Gastrocnemius medialis (tissue), 4 donors: Measurements from ENCODE around the gene PFKP. TPM values are rescaled to one million over a fixed set of nuclear protein-coding genes. Genes with fewer than 3 reads are reported as not detected.
"Not testable (repeated sequence)": the region's sequence is repeated elsewhere in the genome, so short reads cannot be mapped to it uniquely, and the experiment has no call there.

Experiments used
- ATAC-seq, 2 donors: fragments of 150-250 bp; one replicate each; pipeline ENCODE4 v1.9.1; 2016
- DNase-seq, 2 donors: peaks; one replicate each; pipeline ENCODE4 v3.0.0-alpha.2; 2019
- H3K27ac ChIP-seq, 4 donors: fragments of 200-600 bp; sonication (generic); 1 replicate in 1 of 4; 2 replicates in 3 of 4; pipeline ENCODE4 v1.5.1; 2016 to 2018; ENCODE audit warnings: mild to moderate bottlenecking in 2 of 4, moderate library complexity in 1 of 4
- H3K27me3 ChIP-seq, 3 donors: fragments of 200-600 bp; sonication (generic) in 2 of 3; 1 replicate in 1 of 3; 2 replicates in 2 of 3; pipeline versions ENCODE4 v1.5.1 to v1.6.0; 2016 to 2019; ENCODE audit warnings: mild to moderate bottlenecking in 1 of 3, moderate library complexity in 1 of 3
- H3K36me3 ChIP-seq, 2 donors: fragments of 200-600 bp; sonication (generic) in 1 of 2; one replicate each; pipeline ENCODE4 v1.5.1; 2017 to 2018
- H3K4me1 ChIP-seq, 2 donors: fragments of 200-600 bp; sonication (generic) in 1 of 2; one replicate each; pipeline ENCODE4 v1.5.1; 2016 to 2017; ENCODE audit warnings: mild to moderate bottlenecking in 2 of 2
- H3K4me3 ChIP-seq, 4 donors: fragments of 200-600 bp; sonication (generic) in 3 of 4; 1 replicate in 1 of 4; 2 replicates in 3 of 4; pipeline ENCODE4 v1.5.1; 2016 to 2019; ENCODE audit warnings: mild to moderate bottlenecking in 2 of 4
- H3K9me3 ChIP-seq, 3 donors: fragments of 200-600 bp; sonication (generic) in 2 of 3; 1 replicate in 1 of 3; 2 replicates in 2 of 3; pipeline ENCODE4 v1.5.1; 2016 to 2019
- POLR2A ChIP-seq, 2 donors: fragments of 450-650 bp; IDR thresholded peaks; one replicate each; pipeline ENCODE4 v1.6.1; 2017; ENCODE audit warnings: antibody characterized with exemption in 2 of 2, mild to moderate bottlenecking in 2 of 2, moderate library complexity in 2 of 2
- in situ Hi-C, 4 donors: fragments of 200-750 bp; cut with MboI; loops; one replicate each; pipeline versions ENCODE4 v1.15.0 to v1.8.0; 2017; ENCODE audit warnings: low sequenced_read_pairs in 4 of 4
- intact Hi-C: fragments of 100-400 bp; cut with DNase I; formaldehyde crosslinking; loops from one replicate; pipeline ENCODE4 v1.15.1; 2023; ENCODE audit warnings: low total_unique reads
- total RNA-seq, 4 donors: library from RNA; depleted of rRNA; stranded (reverse); fragments of >200 nt; gene quantifications; one replicate each; pipeline versions ENCODE4 v1.1.0 to v1.2.3, GENCODE V29; 2016
- TF ChIP-seq, protein P1 (sequence below), 5 experiments: fragments of 450-650 bp in 3 of 5; fragments of 200-600 bp in 2 of 5; sonication (generic) in 2 of 5; IDR thresholded peaks in 4 of 5; conservative IDR thresholded peaks in 1 of 5; 1 replicate in 4 of 5; 2 replicates in 1 of 5; pipeline ENCODE4 v1.5.1; 2016 to 2019; ENCODE audit warnings: antibody characterized with exemption in 5 of 5, mild to moderate bottlenecking in 3 of 5, moderate library complexity in 3 of 5

Gene PFKP
- total RNA-seq, 4 donors from 2014 or later: 21.3 to 171 (median 38.9) TPM

DNA sequence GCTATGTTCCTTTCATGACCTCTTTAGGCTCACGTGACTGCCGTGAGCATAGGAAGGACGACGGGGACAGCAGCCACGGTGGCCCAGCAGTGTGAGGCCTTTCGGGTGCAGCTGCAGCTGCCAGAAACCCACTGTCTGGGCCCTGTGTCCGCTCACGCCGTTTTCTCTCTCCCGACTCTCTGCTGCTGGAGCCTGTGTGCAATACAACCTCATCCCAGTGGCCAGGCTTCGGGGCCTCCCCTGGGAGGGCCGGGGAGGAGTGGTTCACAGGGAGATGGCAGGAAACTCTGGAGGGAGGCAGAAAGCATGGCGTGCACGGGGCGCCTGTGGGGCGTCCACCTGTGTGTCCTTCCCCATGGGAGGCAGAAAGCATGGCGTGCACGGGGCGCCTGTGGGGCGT lies 38.6 kb downstream of the PFKP start:
- Histone ChIP-seq H3K36me3 (no peaks in the 10 kb centered on the region), H3K9me3 (no peaks in the 10 kb centered on the region), H3K27me3 (no peaks in the 10 kb centered on the region), H3K27ac (peak overlapping the region; percentile 78 to 87 (median 81)), H3K4me1 (peaks cover 45 to 61% of the 10 kb centered on the region in 2 donors), H3K4me3 (peak overlapping the region in 1 of 4 donors; percentile 10)
- intact Hi-C loops (loop anchor here (2.0 to 10.0 kb wide), 4 partner anchors 67 to 1556 kb away; partner anchors contain the start of gene PITRM1), in situ Hi-C loops (no loop called here)
- TF ChIP-seq, protein P1, sequence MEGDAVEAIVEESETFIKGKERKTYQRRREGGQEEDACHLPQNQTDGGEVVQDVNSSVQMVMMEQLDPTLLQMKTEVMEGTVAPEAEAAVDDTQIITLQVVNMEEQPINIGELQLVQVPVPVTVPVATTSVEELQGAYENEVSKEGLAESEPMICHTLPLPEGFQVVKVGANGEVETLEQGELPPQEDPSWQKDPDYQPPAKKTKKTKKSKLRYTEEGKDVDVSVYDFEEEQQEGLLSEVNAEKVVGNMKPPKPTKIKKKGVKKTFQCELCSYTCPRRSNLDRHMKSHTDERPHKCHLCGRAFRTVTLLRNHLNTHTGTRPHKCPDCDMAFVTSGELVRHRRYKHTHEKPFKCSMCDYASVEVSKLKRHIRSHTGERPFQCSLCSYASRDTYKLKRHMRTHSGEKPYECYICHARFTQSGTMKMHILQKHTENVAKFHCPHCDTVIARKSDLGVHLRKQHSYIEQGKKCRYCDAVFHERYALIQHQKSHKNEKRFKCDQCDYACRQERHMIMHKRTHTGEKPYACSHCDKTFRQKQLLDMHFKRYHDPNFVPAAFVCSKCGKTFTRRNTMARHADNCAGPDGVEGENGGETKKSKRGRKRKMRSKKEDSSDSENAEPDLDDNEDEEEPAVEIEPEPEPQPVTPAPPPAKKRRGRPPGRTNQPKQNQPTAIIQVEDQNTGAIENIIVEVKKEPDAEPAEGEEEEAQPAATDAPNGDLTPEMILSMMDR (IDR thresholded peaks at IDR 0.05 in 4 of 5, conservative IDR thresholded peaks at IDR 0.05 in 1 of 5): no peak
- TF ChIP-seq POLR2A (IDR thresholded peaks at IDR 0.05): no peak
- no peak for ATAC-seq
- no peak for DNase-seq

DNA sequence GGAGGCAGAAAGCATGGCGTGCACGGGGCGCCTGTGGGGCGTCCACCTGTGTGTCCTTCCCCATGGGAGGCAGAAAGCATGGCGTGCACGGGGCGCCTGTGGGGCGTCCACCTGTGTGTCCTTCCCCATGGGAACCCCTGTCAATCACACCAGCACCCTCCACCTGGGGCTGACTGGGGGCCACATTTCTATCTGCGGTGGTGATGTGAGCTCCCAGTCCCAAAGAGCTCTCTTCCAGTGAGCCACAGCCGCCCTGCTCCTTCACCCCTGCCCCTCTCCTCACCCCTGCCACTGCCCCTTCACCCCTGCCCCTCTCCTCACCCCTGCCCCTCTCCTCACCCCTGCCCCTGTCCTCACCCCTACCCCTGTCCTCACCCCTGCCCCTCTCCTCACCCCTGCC lies 39.0 kb downstream of the PFKP start:
- DNase-seq, H3K9me3 ChIP-seq, H3K27me3 ChIP-seq, H3K4me3 ChIP-seq, H3K36me3 ChIP-seq, in situ Hi-C loops, ATAC-seq: not testable (repeated sequence)
- Histone ChIP-seq H3K4me1 (peaks cover 50 to 66% of the 10 kb centered on the region in 2 donors), H3K27ac (peak overlapping the region; percentile 78 to 87 (median 81))
- intact Hi-C loops: loop anchor here (5.0 to 10.0 kb wide), 3 partner anchors 361 to 1556 kb away; no protein-coding TSS in a partner anchor

DNA sequence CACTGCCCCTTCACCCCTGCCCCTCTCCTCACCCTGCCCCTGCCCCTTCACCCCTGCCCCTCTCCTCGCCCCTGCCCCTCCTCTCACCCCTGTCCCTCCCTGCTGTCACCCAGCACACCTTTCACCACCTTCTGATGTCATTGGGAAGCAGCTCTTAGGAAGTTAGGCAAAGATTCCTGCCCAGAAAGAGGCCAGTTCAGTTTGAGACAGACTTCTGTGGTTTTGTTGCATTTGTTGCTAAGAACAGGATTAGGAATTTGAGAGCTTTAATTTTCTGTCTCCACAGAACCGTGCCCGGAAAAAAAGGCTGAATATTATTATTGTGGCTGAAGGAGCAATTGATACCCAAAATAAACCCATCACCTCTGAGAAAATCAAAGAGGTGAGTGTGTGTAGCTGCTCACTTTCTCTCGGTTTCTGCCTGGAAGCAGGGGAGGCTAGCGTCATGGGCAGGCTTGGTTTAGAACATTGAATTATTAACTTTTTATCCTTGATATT lies 39.6 kb downstream of the PFKP start:
- Histone ChIP-seq H3K9me3 (no peaks in the 10 kb centered on the region), H3K27me3 (no peaks in the 10 kb centered on the region), H3K4me3 (peak overlapping the region in 3 of 4 donors; percentile 23 to 26 (median 26)), H3K4me1 (peaks cover 56 to 72% of the 10 kb centered on the region in 2 donors), H3K27ac (peak overlapping the region; percentile 85 to 92 (median 86)), H3K36me3 (no peaks in the 10 kb centered on the region)
- in situ Hi-C loops: no loop called here
- TF ChIP-seq, protein P1 (IDR thresholded peaks at IDR 0.05 in 4 of 5, conservative IDR thresholded peaks at IDR 0.05 in 1 of 5): no peak
- no peak for TF ChIP-seq POLR2A (IDR thresholded peaks at IDR 0.05)
- ATAC-seq (no peak), DNase-seq (no peak)
- intact Hi-C loops: loop anchor here (1.0 to 10.0 kb wide), 5 partner anchors 24 to 1555 kb away; no protein-coding TSS in a partner anchor

DNA sequence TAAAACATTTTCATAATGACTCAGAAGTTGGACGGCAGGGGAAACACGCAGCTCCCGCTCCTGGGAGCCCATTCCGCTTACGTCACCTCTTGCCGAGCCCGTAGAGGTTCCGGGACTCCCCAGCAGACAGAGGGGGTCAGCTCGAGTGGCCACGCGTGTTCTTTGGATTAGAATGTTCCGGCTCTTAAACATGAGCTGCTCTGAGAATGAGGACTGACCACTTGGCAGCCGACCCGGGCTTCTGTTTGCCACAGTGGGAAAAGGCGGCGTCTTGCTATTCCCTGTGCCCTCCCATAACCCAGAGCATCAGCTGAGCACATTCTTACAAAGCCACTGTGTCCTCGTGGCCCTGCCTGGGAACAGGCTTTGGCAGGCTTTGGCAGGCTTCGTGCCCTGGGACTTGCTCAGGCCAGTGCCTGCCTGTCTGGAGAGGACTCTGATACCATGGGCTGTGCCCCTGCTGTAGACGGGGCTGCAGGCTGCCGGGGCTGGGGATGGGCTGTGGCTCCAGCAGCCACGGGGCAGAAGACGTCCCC lies 40.1 kb downstream of the PFKP start:
- no peaks in the 10 kb centered on the region for H3K36me3 ChIP-seq
- in situ Hi-C loops (no loop called here), intact Hi-C loops (loop anchor here (1.0 to 10.0 kb wide), 5 partner anchors 24 to 1555 kb away; no protein-coding TSS in a partner anchor)
- H3K4me1 ChIP-seq: peaks cover 58 to 75% of the 10 kb centered on the region in 2 donors
- TF ChIP-seq POLR2A (IDR thresholded peaks at IDR 0.05): peak; percentile 43 to 52
- TF ChIP-seq, protein P1 (IDR thresholded peaks at IDR 0.05 in 4 of 5, conservative IDR thresholded peaks at IDR 0.05 in 1 of 5): peak in 1 of 5 experiments; percentile 10
- peak; percentile 76 to 90 for ATAC-seq
- no peaks in the 10 kb centered on the region for H3K9me3 ChIP-seq
- peak overlapping the region in 3 of 4 donors; percentile 23 to 26 (median 26) for H3K4me3 ChIP-seq
- peak overlapping the region; percentile 85 to 92 (median 86) for H3K27ac ChIP-seq
- peak; percentile 92 to 97 for DNase-seq
- no peaks in the 10 kb centered on the region for H3K27me3 ChIP-seq

DNA sequence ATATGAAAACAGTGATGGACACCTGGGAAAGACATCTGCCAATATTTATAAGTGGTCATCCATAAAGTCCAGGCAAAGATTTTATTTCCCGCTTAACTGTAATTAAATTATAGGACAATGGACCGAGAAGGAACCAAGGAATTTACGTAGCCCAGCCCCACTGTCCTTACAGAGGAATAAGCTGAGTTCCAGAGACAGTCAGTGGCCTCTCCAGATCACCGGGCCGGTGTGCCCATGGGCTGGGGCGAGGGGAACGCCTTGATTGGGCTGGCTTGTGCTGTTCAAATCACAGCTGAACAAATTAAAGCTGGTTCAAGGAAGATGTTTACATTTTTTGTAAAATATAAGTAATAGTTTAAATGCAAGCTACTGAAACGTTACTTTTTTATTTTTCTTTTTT lies 40.7 kb downstream of the PFKP start:
- H3K9me3 ChIP-seq: no peaks in the 10 kb centered on the region
- H3K4me1 ChIP-seq: peaks cover 54 to 70% of the 10 kb centered on the region in 2 donors
- no peaks in the 10 kb centered on the region for H3K27me3 ChIP-seq
- peak overlapping the region in 1 of 4 donors; percentile 26 for H3K4me3 ChIP-seq
- DNase-seq (no peak), ATAC-seq (peak in 1 of 2 donors; percentile 1)
- H3K36me3 ChIP-seq: peaks cover 0 to 2% of the 10 kb centered on the region in 2 donors
- in situ Hi-C loops: no loop called here
- intact Hi-C loops: loop anchor here (5.0 to 10.0 kb wide), 3 partner anchors 359 to 1554 kb away; no protein-coding TSS in a partner anchor
- H3K27ac ChIP-seq: peak overlapping the region; percentile 85 to 92 (median 86)
- TF ChIP-seq POLR2A (IDR thresholded peaks at IDR 0.05): no peak
- TF ChIP-seq, protein P1 (IDR thresholded peaks at IDR 0.05 in 4 of 5, conservative IDR thresholded peaks at IDR 0.05 in 1 of 5): no peak
